Pancreas (tissue), 10 donors: ENCODE results near the gene RUNX1. TPM values are rescaled to one million over a fixed set of nuclear protein-coding genes. Genes with fewer than 3 reads are reported as not detected.
A peak's percentile ranks its signal among the peaks of the same experiment; 100 is the strongest.

ENCODE experiments used
- ATAC-seq, 4 donors: fragments of 200-7000 bp; cut with Tn5 transposase; one replicate each; pipeline versions ENCODE4 v1.8.0 to v1.9.1; 2020; ENCODE audit warnings: mild to moderate bottlenecking in 4 of 4, moderate library complexity in 4 of 4
- DNase-seq, 6 donors: peaks; one replicate each; pipeline ENCODE4 v3.0.0-alpha.2; 2020
- FAIRE-seq: peaks from 2 replicates; lab custom pipeline; 2012; peaks lifted over from hg19 to GRCh38; lab: Jason Lieb, UNC
- H3K27ac ChIP-seq, 4 donors: fragments of 200-600 bp; sonication (generic); 1 replicate in 3 of 4; 2 replicates in 1 of 4; pipeline versions ENCODE4 v1.5.0 to v1.8.0; 2020
- H3K27me3 ChIP-seq, 4 donors: fragments of 200-600 bp; one replicate each; pipeline ENCODE4 v1.8.0; 2021
- H3K36me3 ChIP-seq, 3 donors: fragments of 200-600 bp; sonication (generic) in 1 of 3; one replicate each; pipeline versions ENCODE4 v1.5.0 to v1.8.0; 2020 to 2021
- H3K4me1 ChIP-seq, 3 donors: fragments of 200-600 bp; one replicate each; pipeline ENCODE4 v1.8.0; 2021
- H3K4me3 ChIP-seq, 4 donors: fragments of 200-600 bp; sonication (generic) in 2 of 4; one replicate each; pipeline versions ENCODE4 v1.5.0 to v1.8.0; 2020 to 2021
- H3K9me3 ChIP-seq, 4 donors: fragments of 200-600 bp; one replicate each; pipeline ENCODE4 v1.8.0; 2021
- CTCF ChIP-seq, 4 donors: fragments of 200-600 bp; sonication (generic) in 3 of 4; IDR thresholded peaks; one replicate each; pipeline versions ENCODE4 v1.5.0 to v1.8.0; 2021; ENCODE audit warnings: antibody characterized with exemption in 4 of 4
- WGBS, 2 donors: extraction: QIAGEN DNeasy Blood & Tissue Kit; methylation state at CpG; one replicate each; pipeline ENCODE4 v1.1.7; 2013; 5-methylcytosine and 5-hydroxymethylcytosine counted together
- intact Hi-C, 3 donors: fragments of 100-400 bp; cut with DNase I; formaldehyde crosslinking; loops; one replicate each; pipeline versions ENCODE4 v1.11.1 to v1.14.2; 2022
- polyA plus RNA-seq, 2 donors: library from polyadenylated mRNA; stranded (reverse); fragments of 200-250 nt; gene quantifications; one replicate each; pipeline ENCODE4 v1.2.3, GENCODE V29; 2013
- total RNA-seq, 6 donors: library from RNA; stranded (reverse); fragmentation: NEBNext Ultra II Directional in 4 of 6; extraction: Animal tissue kit (Norgen Biotek cat#: 25700) in 4 of 6; gene quantifications; one replicate each; pipeline versions ENCODE4 v1.2.1 to v1.2.4, GENCODE V29; 2021 to 2023
- donor health status: healthy with polysubstance abuse.
- donor health status: DM: no; HTN: no; CAD: no; lungs with moderate emphysema.
- donor health status: DM: no; HTN: no; CAD: no.
- donor health status: control.
- donor health status: control.
- donor health status: Bipolar disorder and iron deficiency.
- donor health status: DM: yes; HTN: yes; CAD: no.
- donor health status: DM: no; HTN: no; CAD: no.
- donor health status: DM: no; HTN: no; CAD: no.
- donor health status: DM: yes; HTN: yes; CAD: no.

The RUNX1 gene
- total and polyA plus RNA-seq, 8 donors, result 2.1 to 38.2 (median 4.5) TPM

GRCh38 chr21:35006771-35007170, 42.3 kb downstream of the RUNX1 start:
- 81 to 89% methylated on average over 3 of the region's 3 CpGs for WGBS, 2 donors
- ATAC-seq (no peak), FAIRE-seq (no peak)

GRCh38 chr21:35006248-35006647, 42.9 kb downstream of the RUNX1 start:
- DNase-seq (no peak), ATAC-seq (no peak), FAIRE-seq (no peak)
- Histone ChIP-seq H3K4me1 (no peaks in the 10 kb centered on the region), H3K27ac (no peak overlapping the region), H3K4me3 (no peak overlapping the region), H3K27me3 (no peaks in the 10 kb centered on the region), H3K9me3 (no peaks in the 10 kb centered on the region), H3K36me3 (no peaks in the 10 kb centered on the region)
- intact Hi-C loops, result no loop called here
- WGBS, 2 donors, result 91 to 94% methylated on average over 3 of the region's 3 CpGs
- TF ChIP-seq CTCF (IDR thresholded peaks at IDR 0.05), result no peak

More at GRCh38 chr21:35006771-35007170, 42.3 kb downstream of the RUNX1 start:
- Histone ChIP-seq H3K9me3 (no peaks in the 10 kb centered on the region), H3K4me3 (no peak overlapping the region), H3K4me1 (no peaks in the 10 kb centered on the region), H3K27ac (no peak overlapping the region), H3K36me3 (no peaks in the 10 kb centered on the region), H3K27me3 (no peaks in the 10 kb centered on the region)
- DNase-seq, result no peak
- TF ChIP-seq CTCF (IDR thresholded peaks at IDR 0.05), result no peak
- intact Hi-C loops, result no loop called here

- ATAC-seq (peak in 2 of 4 donors; percentile 28 to 49), FAIRE-seq (no peak), DNase-seq (no peak)
- H3K9me3 ChIP-seq, result no peaks in the 10 kb centered on the region
- no peak overlapping the region for H3K27ac ChIP-seq
- no peaks in the 10 kb centered on the region for H3K27me3 ChIP-seq
- no peak for TF ChIP-seq CTCF (IDR thresholded peaks at IDR 0.05)
- H3K36me3 ChIP-seq, result no peaks in the 10 kb centered on the region
- WGBS, 2 donors, result 55 to 58% methylated on average over 6 of the region's 6 CpGs
- no peak overlapping the region for H3K4me3 ChIP-seq
- H3K4me1 ChIP-seq, result no peaks in the 10 kb centered on the region
- intact Hi-C loops, result no loop called here
Observed at GRCh38 chr21:35005560-35006224, 43.4 kb downstream of the RUNX1 start.

- DNase-seq, result no peak
- Histone ChIP-seq H3K4me3 (no peak overlapping the region), H3K9me3 (no peaks in the 10 kb centered on the region), H3K27me3 (no peaks in the 10 kb centered on the region), H3K4me1 (no peaks in the 10 kb centered on the region), H3K36me3 (no peaks in the 10 kb centered on the region), H3K27ac (no peak overlapping the region)
- 62 to 69% methylated on average over 2 of the region's 2 CpGs for WGBS, 2 donors
- TF ChIP-seq CTCF (IDR thresholded peaks at IDR 0.05), result no peak
- no peak for FAIRE-seq
- no peak for ATAC-seq
- intact Hi-C loops, result no loop called here
Observed at GRCh38 chr21:35005077-35005476, 44.0 kb downstream of the RUNX1 start.

- Histone ChIP-seq H3K4me1 (no peaks in the 10 kb centered on the region), H3K4me3 (no peak overlapping the region), H3K9me3 (no peaks in the 10 kb centered on the region), H3K27me3 (no peaks in the 10 kb centered on the region), H3K27ac (no peak overlapping the region), H3K36me3 (no peaks in the 10 kb centered on the region)
- ATAC-seq (no peak), FAIRE-seq (no peak), DNase-seq (no peak)
- TF ChIP-seq CTCF (IDR thresholded peaks at IDR 0.05), result no peak
- 76 to 88% methylated on average over 3 of the region's 3 CpGs for WGBS, 2 donors
- intact Hi-C loops, result no loop called here
Observed at GRCh38 chr21:35004314-35004713, 44.8 kb downstream of the RUNX1 start.
